22Rv1 (cell line): ENCODE data around the gene SLC25A11.

Experiments used
- CTCF ChIP-seq: fragments of 450-650 bp; IDR thresholded peaks from 2 replicates; pipeline ENCODE4 v1.5.1; 2017; ENCODE audit warnings: mild to moderate bottlenecking
- ZFX ChIP-seq: fragments of 450-650 bp; IDR thresholded peaks from 2 replicates; pipeline ENCODE4 v1.6.1; 2017; ENCODE audit warnings: antibody characterized with exemption, borderline replicate concordance

- TF ChIP-seq CTCF (no peak), ZFX (no peak)
Observed at GRCh38 chr17:4895121-4895520, 44.7 kb downstream of the SLC25A11 start.
